C1 segment of cervical spinal cord (tissue), 14 donors: ENCODE measurements around the gene XIRP1.
"Not testable (repeated sequence)": the region's sequence is repeated elsewhere in the genome, so short reads cannot be mapped to it uniquely, and the experiment has no call there.

ENCODE experiments used
- DNase-seq, 14 donors: peaks; one replicate each; lab custom pipeline; 2025; lab: John Stamatoyannopoulos, UW

XIRP1 gene

GRCh38 chr3:39186692-39187151, 5.7 kb downstream of the XIRP1 start:
- peak in 1 of 14 donors; percentile 5 for DNase-seq

- no peak for DNase-seq
Observed at GRCh38 chr3:39185959-39186691, 6.3 kb downstream of the XIRP1 start.

GRCh38 chr3:39185326-39185958, 7.0 kb downstream of the XIRP1 start:
- no peak for DNase-seq

- no peak for DNase-seq
Observed at GRCh38 chr3:39184968-39185285, 7.5 kb downstream of the XIRP1 start.

GRCh38 chr3:39184081-39184967, 8.1 kb downstream of the XIRP1 start:
- no peak for DNase-seq

GRCh38 chr3:39183211-39184080, 8.9 kb downstream of the XIRP1 start:
- DNase-seq = peak in 1 of 14 donors; percentile 81

GRCh38 chr3:39181408-39182335, 10.7 kb downstream of the XIRP1 start:
- no peak for DNase-seq

- peak in 9 of 14 donors; percentile 40 to 83 (median 62) for DNase-seq
Observed at GRCh38 chr3:39180546-39181346, 11.6 kb downstream of the XIRP1 start.

GRCh38 chr3:39180183-39180545, 12.2 kb downstream of the XIRP1 start:
- no peak for DNase-seq

- no peak for DNase-seq
Observed at GRCh38 chr3:39178553-39178952, 13.8 kb downstream of the XIRP1 start.

- peak in 13 of 14 donors; percentile 34 to 94 (median 76) for DNase-seq
Observed at GRCh38 chr3:39177708-39178332, 14.6 kb downstream of the XIRP1 start.

GRCh38 chr3:39176025-39176714, 16.2 kb downstream of the XIRP1 start:
- no peak for DNase-seq

- no peak for DNase-seq
Observed at GRCh38 chr3:39173318-39174125, 18.9 kb downstream of the XIRP1 start.

GRCh38 chr3:39171860-39172259, 20.5 kb downstream of the XIRP1 start:
- DNase-seq = no peak

- not testable (repeated sequence) for DNase-seq
Observed at GRCh38 chr3:39170877-39171276, 21.5 kb downstream of the XIRP1 start.

- no peak for DNase-seq
Observed at GRCh38 chr3:39170461-39170860, 21.9 kb downstream of the XIRP1 start.

- no peak for DNase-seq
Observed at GRCh38 chr3:39169712-39170111, 22.7 kb downstream of the XIRP1 start.
